NCI-H128 (cell line): ENCODE data around the gene SDF2L1.
"Not testable (repeated sequence)": the region's sequence is repeated elsewhere in the genome, so short reads cannot be mapped to it uniquely, and the experiment has no call there.

Source experiments
- DNase-seq: peaks from one replicate; lab custom pipeline; 2025; ENCODE audit not compliant: unreplicated experiment; lab: John Stamatoyannopoulos, UW

The SDF2L1 gene, protein sequence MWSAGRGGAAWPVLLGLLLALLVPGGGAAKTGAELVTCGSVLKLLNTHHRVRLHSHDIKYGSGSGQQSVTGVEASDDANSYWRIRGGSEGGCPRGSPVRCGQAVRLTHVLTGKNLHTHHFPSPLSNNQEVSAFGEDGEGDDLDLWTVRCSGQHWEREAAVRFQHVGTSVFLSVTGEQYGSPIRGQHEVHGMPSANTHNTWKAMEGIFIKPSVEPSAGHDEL

DNA sequence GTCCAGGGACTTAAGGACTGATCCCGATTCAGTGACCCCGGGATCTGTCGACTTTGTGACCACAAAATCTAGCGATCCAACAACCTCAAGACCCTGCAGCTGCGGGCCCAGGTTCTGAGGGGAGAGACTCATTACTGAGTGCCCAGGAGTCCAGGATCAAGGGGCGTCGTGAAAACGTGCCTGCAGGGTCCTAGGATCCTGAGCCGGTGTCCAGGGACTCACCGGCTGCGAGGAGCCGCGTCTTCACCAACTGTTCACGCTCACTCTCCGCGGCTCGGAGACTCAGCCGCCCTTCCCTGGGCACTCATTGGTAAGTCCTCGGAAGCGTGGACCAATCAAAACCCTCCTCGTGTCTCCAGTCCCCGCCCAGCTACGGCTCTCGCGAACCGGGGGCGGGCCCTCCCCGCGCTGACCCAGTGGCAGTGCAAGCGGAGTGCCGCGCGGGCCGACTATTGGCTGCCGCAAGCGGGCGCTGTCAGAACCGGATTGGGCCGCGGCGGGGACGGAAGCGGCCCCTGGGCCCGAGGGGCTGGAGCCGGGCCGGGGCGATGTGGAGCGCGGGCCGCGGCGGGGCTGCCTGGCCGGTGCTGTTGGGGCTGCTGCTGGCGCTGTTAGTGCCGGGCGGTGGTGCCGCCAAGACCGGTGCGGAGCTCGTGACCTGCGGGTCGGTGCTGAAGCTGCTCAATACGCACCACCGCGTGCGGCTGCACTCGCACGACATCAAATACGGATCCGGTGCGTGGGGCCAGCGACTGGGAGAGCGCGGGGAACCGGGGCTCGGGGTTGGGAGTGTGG is at the start of gene SDF2L1:
SDF2L1 (plus strand) TSS at position 514 of the 795 bp plus-strand sequence; CDS start at position 549, 35 bp downstream.
- peak; percentile 81 for DNase-seq

DNA sequence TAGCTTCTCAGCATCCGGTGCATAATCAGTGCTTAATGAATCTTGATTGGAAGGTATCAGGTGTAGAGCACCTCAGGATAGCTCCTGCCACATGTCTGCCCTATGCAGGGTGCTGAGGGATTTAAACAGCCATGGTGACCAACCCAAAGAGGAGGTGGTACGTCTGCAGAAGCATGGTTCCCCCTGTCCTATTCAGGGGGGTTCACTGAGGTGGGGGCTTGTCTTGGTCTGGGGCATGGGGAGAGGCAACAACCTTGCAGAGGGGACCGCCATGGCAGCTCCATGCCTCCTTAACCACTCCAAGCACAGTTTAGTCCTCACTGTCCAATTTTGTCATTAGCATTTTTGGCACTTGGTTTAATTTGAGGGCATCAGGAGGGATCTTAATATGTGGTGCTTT is 49.7 kb upstream of the SDF2L1 start:
- DNase-seq, result no peak

DNA sequence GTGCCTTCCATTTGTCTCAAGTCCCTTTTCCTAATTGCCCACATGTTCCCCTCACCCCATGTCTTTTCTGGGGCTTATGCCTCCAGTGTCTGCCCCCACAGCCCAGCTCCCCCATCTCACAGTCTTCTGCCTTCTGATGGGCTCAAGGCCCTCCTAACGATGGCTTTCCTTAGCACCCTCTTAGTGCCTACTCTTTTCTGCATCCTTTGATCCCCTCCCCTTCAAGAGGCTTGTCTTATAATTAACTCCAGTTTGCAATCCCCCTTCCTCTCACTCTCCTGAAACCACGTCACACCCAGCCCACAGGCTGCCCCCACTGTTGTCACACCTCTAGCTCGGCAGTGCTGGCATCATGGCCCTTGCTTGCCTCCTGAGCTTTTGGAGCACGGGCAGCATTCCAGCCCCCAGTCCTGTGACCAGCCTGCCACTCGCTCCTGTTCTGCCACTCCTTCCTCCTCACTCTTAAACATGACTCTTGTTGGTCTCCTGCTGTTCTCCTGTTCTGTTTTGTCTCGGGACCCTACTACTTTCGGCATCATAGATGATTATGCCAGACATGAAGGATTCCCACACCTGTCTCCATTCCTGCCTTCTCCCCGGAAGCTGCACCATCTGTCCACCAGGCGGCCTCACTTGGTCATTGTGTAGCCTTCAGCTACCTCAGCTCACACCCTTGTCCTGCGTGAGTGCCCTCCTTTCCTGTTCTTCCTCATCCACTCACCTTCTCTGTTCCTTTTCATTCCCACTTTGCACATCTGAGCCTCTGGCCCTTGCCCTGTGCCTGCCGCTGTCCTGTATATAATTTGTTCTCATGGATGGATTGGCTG is 48.5 kb upstream of the SDF2L1 start:
- DNase-seq, result no peak

DNA sequence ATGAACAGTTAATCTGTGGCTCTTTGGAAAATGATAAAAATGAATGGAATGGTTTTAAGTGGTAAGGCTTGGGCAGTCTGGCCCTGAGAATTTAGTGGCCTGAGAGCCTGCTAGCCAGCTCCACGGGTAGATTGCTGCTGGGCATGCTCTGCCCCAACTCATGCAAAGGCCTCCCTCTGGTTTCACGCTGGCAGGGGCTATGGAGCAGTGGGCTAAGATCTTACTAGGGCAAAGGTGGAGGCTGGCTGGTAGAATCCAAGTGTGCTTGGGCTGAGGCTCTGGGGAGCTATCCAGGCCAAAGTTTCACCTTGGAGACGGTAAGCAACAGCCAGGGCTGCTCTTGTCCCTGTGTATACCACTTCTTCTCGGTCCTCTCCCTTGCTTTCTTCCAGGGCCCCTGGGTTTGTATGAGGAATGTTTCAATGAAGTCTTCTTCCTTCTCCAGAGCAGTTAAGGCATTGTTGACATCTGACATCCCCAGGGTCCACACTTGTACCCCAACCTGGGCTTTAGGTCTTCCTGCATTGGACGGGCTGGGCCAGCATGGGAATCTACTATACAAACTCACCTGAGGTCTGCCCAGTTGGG is 47.1 kb upstream of the SDF2L1 start:
- DNase-seq, result no peak

DNA sequence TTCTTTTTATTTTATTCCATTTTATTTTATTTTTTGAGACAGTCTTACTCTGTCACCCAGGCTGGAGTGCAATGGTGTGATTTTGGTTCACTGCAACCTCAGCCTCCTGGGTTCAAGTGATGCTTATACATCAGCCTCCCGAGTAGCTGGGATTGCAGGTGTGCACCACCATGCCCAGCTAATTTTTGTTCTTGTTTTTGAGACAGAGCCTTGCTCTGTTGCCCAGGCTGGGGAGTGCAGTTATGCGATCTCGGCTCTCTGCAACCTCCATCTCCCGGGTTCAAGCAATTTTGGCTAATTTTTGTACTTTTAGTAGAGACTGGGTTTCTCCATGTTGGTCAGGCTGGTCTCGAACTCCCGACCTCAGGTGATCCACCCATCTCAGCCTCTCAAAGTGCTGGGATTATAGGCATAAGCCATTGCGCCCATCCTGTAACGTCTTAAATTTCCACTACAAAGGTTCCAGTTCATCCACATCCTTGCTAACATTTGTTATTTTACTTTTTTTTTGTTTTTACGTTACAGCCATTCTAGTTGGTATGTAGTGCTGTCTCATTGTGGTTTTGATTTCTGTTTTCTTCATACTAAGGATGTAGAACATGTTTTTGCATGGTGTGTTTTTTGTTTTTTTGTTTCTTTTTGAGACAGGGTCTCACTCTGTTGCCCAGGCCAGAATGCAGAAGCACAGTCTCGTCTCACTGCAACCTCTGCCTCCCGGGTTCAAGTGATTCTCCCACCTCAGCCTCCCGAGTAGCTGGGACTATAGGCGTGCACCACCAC is 45.6 kb upstream of the SDF2L1 start:
- not testable (repeated sequence) for DNase-seq

DNA sequence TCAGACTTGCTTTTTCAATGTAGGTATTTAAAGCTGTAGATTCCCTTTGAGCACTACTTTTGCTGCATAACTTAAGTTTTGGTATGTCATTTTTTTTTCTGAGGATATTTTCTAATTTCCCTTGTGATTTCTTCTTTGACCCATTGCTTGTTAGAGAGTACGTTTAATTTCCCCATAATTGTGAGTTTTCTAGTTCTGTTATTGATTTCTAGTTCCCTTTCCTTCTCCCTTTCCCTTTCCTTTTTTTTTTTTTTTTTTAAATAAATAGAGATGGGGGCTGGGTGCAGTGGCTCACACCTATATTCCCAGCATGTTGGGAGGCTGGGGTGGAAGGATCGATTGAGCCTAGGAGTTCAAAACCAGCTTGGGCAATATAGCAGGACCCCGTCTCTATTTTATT is 43.8 kb upstream of the SDF2L1 start:
- DNase-seq, result no peak

DNA sequence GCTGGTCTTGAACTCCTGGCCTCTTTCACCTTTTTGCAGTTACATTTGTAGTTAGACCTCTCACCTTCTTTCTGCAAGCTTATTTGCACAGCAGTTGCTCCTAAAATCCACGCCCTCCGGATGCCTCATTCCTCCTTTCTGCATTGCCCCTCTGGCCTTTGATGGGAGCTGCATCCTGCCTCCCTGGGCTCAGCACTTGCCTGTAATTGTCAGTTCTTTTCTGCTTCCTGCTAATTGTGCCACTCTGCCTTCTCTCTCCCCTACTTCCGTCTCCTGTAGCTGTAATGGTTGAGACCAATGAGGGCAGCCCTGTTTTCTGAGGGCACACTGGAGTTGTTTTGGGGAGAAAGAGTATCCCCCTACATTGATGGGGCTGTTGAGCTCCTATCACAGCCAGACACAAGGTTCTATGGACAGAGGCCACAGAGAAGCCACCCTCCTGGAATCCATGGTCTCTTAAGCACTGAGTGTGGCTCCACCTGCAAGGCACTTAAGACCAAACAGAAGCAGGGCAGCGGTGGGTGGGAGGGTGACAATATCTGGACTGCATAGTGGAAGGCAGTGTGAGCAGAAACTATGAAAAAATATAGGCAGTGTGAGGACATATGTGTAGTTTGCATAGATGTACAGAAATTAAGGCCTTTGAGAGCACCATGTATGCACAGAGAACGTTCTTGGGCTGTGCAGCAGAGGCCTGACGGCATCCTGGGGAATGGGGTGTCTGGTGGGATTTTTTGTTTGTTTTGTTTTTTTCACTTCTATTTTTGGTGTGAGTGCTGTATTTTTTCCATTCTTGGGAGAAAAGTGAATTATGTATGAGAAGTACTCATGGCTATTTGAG is 42.8 kb upstream of the SDF2L1 start:
- no peak for DNase-seq

DNA sequence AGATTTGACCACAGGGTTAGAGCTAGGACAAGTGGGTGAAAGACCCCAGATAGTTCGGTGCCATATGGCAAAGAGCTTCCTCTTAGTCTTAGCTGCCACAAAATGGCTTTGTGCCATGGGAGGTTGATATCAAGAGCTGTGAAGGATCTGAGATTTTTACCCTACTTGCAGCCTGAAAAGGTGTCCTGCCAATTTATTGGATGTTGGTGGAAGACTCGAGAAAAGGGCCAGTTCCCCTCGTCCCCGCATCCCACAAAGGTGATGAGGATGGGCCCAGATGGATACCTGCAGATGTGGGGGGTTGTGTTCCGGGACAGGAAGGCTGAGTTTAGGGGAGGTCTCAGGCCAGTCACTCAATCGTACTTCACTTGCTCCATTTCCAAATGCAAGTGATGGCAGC is 39.5 kb upstream of the SDF2L1 start:
- DNase-seq, result no peak

DNA sequence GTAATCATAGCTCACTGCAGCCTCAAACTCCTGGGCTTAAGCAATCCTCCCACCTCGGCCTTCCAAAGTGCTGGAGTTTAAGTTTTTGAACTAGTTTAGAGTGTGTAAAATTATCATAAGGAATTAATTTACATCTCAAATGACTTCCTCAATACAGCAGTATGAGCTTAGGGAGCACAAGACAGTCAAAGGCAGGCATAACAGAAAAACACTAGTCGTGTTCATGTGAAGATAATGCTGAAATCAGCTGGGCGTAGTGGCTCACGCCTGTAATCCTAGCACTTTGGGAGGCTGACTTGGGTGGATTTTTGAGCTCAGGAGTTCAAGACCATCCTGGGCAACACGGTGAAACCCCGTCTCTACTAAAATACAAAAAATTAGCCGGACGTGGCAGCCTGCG is 38.1 kb upstream of the SDF2L1 start:
- DNase-seq, result no peak

DNA sequence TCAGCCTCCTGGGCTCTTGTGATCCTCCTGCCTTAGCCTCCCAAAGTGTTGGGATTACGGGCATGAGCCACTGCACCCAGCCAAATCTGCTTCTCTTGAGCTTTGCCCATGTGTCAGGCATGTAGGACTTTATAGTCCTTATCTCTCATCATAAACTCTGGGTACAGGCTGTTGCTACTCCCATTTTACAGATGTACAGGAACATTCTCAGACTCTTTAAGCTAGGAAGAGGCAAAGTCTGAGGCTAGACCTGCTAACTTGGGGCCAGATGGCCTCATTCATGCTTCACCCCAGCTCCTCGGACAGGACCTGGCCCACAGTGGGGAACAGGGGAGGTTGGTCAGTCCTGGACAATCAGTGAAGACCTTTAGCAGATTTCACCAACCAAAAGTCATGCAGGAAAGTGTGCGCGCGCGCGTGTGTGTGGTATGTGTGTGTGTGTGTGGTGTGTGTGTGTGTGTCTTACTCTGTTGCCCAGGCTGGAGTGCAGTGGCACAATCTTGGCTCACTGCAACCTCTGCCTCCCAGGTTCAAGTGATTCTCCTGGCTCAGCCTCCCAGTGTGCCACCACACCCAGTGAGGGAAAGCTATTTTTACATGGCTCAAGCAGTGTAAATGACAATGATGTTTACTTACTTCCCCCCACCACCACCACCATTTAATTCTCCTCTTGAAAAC is 36.1 kb upstream of the SDF2L1 start:
- DNase-seq, result no peak

DNA sequence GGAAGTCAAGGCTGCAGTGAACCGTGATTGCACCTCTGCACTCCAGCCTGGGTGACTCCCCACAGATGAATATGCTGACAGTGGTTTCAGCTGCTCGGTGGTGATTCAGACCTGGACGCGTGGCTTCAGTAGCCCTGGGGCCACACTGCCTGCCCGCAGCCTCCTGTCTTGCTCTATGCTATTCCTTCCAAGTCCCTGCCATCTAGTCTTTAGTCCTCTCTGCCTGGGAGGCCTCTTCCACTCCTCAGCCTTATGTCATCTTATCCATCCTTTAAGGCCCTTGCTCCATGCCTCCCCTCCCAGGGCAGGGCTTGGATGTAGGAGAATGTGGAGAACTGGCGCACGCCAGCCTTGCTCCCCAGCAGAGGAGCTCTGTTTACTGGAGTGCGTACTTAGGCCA is 35.3 kb upstream of the SDF2L1 start:
- DNase-seq, result no peak

DNA sequence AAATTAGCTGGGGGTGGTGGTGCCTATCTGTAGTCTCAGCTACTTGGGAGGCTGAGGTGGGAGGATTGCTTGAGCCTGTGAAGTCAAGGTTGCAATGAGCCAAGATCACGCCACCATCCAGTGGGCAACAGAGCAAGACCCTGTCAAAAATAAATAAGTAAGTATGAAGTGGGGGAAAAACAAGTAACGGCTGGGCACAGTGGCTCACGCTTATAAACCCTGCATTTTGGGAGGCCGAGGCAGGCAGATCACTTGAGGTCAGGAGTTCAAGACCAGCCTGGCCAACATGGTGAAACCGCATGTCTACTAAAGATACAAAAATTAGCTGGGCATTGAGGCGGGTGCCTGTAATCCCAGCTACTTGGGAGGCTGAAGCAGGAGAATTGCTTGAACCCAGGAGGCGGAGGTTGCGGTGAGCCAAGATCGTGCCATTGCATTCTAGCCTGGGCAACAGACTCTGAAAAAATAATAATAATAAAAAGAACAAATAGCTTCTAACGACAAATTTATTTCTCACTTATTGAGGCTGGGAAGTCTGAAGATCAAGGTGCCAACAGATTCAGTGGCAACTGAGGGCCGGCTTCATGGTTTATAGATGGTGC is 32.4 kb upstream of the SDF2L1 start:
- not testable (repeated sequence) for DNase-seq

DNA sequence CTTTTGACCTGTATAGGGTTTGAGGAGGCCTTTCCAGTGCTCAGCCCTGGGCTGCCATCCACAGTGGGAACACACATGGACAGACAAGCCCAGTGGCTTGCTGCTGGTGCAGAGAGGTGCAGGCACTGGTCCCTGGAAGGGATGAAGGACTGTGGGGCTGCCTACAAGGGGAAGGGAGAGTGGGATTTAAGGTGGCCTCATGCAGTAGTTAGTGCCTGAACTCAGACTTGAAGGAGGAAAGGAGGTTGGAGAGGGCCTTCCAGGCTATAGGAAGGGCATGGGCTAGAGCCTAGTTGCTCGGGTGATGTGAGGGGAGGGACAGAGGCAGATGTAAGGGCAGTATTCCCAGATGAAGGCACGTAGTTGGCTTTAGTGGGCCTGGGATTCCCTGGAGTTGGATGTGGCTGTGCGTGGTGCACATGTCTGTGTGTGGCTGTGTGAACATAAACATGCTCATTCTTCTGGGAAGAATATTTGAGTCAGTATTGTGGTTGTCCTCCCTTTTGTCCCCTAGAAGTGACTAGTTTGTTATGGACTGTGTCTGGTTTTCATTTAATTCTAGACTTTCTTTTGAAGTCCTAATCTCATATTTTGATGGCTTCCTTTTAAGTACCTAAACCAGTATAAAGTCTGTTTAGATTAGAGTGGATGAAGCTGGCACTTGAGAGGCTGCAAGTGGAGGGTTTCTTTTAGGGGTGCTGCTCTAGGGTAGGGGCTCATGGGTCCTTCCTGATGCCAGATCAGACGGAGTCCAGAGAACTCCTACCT is 30.7 kb upstream of the SDF2L1 start:
- DNase-seq, result no peak

DNA sequence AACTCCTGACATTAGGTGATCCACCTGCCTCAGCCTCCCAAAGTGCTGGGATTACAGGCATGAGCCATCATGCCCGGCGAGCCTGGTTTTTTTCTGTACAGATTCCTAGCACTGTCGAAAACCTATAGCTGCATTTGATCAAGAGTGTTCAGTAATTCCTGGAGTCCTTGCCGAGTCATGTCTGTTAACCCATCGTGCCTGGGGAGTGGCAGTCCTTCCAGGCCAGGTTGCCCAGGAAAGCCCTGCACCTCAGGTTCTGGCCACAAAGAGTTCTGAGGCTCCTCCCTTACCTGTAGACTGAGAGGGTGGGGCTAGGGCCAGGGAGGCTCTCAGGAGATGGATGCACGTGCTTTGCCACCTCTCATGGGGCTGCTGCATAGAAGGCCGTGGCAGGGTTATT is 29.2 kb upstream of the SDF2L1 start:
- DNase-seq, result no peak

DNA sequence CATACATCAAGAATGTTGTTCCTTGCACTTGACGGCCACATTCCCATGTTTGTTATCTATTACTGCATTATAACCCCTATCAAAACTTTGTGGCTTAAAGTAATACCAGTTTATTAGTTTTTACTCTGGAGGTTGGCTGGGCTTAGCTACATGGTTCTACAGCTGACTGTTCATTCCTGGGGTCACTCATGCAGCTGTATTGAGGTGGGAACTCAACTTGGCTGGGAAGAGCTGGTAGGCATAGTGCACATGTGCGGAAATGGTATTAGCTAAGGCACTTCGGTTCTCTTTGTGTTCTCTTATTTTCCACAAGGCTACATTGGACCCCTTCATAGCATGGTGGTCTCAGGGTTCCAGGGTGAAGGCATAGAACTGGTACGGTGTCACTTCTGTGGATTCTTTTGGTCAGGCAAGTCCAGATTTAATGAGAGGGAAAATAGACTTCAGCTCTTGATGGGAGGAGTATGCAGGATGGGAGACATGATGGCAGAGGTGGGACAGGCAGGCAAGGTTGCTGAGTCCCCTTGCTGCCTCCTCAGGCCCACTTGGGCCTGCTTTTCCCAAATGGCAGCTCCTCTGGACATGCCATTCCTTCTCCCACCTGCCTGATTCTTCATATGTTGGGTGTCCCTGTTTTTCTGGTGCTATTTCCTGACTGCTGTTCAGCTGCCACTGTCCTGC is 28.4 kb upstream of the SDF2L1 start:
- DNase-seq, result no peak

DNA sequence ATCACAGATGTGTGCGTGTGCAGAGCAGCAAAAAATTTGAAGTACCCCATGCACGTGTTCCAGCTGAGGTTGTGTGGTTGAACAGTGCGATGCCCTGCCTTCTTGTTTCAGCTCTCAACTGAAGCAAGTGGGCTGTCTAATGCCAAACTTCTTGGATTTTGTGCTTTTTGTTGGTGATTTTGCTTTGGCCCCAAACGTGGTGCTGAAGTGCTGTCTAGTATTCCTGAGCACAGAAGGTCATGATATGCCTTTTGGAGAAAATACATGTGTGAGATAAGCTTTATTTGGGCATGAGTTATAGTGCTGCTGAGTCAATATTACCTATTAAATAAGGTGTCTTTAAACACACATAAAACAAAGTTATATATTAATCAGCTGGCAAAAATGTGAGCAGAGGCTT is 26.4 kb upstream of the SDF2L1 start:
- DNase-seq, result no peak

DNA sequence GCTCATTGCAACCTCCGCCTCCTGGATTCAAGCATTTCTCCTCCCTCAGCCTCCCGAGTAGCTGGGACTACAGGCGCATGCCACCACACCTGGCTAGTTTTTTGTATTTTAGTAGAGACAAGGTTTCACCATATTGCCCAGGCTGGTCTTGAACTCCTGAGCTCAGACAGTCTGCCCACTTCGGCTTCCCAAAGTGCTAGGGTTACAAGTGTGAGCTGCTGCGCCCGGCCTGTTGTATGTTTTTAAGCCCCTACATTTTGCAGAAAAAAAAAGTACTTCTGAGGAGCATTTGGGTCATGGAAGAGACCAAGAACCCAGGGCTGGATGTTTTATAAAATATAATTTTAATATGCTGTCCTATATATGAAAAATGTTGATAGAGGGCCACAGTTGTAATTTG is 24.8 kb upstream of the SDF2L1 start:
- DNase-seq, result not testable (repeated sequence)

DNA sequence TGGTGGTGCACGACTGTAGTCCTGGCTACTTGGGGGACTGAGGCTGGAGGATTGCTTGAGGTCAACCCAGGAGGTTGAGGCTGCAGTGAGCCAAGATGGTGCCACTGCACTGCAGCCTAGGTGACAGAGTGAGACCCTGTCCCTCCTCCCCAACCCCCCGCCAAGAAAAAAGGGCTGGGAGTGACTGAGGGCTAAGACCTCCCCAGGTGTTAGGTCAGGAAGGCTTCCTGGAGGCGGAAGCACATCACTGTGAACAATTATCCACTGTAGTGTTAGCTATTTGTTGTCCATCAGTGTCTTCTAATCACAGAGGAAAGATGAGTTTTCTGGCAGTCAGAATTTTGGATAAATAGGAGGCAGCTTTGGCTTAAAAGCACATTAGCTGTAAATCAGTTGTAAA is 21.1 kb upstream of the SDF2L1 start:
- no peak for DNase-seq
